OCI-LY1 (cell line): ENCODE data around the gene PARD3B.

Experiments used
- EZH2 ChIP-seq: fragments of 200-600 bp; sonication (generic), shearing (Covaris generic); IDR thresholded peaks from 2 replicates; pipeline ENCODE4 v1.8.0; 2017; ENCODE audit warnings: borderline replicate concordance, mixed run types, mild to moderate bottlenecking, antibody characterized with exemption, low read length, moderate library complexity, mixed read lengths
- TF ChIP-seq, protein P1 (sequence below): fragments of 200-600 bp; sonication (generic), shearing (Covaris generic); IDR thresholded peaks from 2 replicates; pipeline ENCODE4 v1.5.1; 2017; ENCODE audit warnings: mild to moderate bottlenecking, antibody characterized with exemption, low read length, moderate library complexity, mixed read lengths

- TF ChIP-seq, protein P1, sequence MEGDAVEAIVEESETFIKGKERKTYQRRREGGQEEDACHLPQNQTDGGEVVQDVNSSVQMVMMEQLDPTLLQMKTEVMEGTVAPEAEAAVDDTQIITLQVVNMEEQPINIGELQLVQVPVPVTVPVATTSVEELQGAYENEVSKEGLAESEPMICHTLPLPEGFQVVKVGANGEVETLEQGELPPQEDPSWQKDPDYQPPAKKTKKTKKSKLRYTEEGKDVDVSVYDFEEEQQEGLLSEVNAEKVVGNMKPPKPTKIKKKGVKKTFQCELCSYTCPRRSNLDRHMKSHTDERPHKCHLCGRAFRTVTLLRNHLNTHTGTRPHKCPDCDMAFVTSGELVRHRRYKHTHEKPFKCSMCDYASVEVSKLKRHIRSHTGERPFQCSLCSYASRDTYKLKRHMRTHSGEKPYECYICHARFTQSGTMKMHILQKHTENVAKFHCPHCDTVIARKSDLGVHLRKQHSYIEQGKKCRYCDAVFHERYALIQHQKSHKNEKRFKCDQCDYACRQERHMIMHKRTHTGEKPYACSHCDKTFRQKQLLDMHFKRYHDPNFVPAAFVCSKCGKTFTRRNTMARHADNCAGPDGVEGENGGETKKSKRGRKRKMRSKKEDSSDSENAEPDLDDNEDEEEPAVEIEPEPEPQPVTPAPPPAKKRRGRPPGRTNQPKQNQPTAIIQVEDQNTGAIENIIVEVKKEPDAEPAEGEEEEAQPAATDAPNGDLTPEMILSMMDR: no peak
- no peak for TF ChIP-seq EZH2
These were observed 1098.7 kb downstream of the PARD3B start for GRCh38 chr2:205644018-205644417.
